Neural crest cell (in vitro differentiated cells): Measurements from ENCODE around the gene ARCN1. TPM values are rescaled to one million over a fixed set of nuclear protein-coding genes. Genes with fewer than 3 reads are reported as not detected.

ENCODE experiments used
- DNase-seq: peaks from one replicate; pipeline ENCODE4 v3.0.0; 2021; ENCODE audit warnings: low read depth, mixed read lengths, low spot score
- H3K27ac Mint-ChIP-seq: one replicate; pipeline ENCODE4 v1.8.0; 2021; ENCODE audit warnings: mild to moderate bottlenecking, mixed read lengths; ENCODE audit not compliant: unreplicated experiment
- H3K27me3 Mint-ChIP-seq: 2 replicates; pipeline ENCODE4 v1.8.0; 2021; ENCODE audit warnings: low read depth, mild to moderate bottlenecking, mixed read lengths
- H3K36me3 Mint-ChIP-seq: 2 replicates; pipeline ENCODE4 v1.8.0; 2021; ENCODE audit warnings: low read depth, mild to moderate bottlenecking, mixed read lengths
- H3K4me1 Mint-ChIP-seq: 2 replicates; pipeline ENCODE4 v1.8.0; 2021; ENCODE audit warnings: mixed read lengths
- H3K4me3 Mint-ChIP-seq: one replicate; pipeline ENCODE4 v1.8.0; 2021; ENCODE audit warnings: mild to moderate bottlenecking, mixed read lengths
- H3K9me3 Mint-ChIP-seq: 2 replicates; pipeline ENCODE4 v1.8.0; 2021; ENCODE audit warnings: mixed read lengths
- CTCF ChIP-seq: fragments of 200-600 bp; sonication (generic); conservative IDR thresholded peaks from 2 replicates; pipeline ENCODE4 v1.5.0; 2021; ENCODE audit warnings: antibody characterized with exemption, mild to moderate bottlenecking
- total RNA-seq: library from RNA; stranded (reverse); gene quantifications from 2 replicates; pipeline ENCODE4 v1.2.1, GENCODE V29; 2021

The ARCN1 gene
- total RNA-seq, 1 donor from 2014 or later, result 122 TPM

- no peak overlapping the region for H3K27ac Mint-ChIP-seq
- no peaks in the 10 kb centered on the region for H3K27me3 Mint-ChIP-seq
- no peaks in the 10 kb centered on the region for H3K9me3 Mint-ChIP-seq
- H3K36me3 Mint-ChIP-seq, result peaks cover 12% of the 10 kb centered on the region
- no peak for DNase-seq
- no peaks in the 10 kb centered on the region for H3K4me1 Mint-ChIP-seq
- TF ChIP-seq CTCF, result no peak
- no peak overlapping the region for H3K4me3 Mint-ChIP-seq
Measured at GRCh38 chr11:118641397-118642019, 69.3 kb downstream of the ARCN1 start.

DNA sequence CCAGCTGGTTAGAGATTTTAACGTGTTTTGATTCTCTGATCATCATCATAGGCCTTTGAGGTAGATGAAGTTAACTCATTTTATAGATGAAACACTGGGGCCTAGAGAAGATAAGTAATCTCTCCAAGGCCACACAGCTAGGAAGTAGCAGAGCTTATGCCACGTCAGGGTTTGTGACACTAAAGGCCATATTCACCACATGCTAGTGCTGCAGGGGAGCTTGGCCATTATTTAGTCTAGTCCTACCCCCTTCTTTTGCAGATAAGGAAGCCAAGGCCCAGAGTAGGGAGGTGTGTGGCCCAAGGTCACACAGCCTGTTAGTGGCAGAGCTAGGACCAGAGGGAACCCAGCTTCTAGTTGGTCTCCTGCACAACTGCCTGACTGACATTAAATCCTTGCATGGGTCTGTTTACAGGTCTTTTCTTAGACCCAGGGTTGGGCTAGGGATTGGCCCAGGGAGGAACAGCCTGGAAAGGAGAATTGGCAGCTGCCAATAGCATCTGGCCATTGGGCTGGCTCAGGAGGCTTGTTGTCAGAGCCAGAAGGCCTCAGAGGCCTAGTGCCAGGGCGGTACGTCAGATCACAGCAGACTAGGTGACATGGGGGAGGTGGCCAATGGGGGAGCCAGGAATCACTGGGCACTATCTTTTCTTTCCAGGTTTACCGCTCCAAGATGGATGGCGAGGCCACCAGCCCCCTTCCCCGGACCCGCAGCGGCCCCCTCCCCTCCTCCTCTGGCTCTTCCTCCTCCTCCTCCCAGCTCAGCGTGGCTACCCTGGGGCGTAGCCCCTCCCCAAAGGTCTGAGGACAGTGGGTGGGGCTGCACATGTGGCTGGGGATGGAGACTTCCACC is 71.2 kb downstream of the ARCN1 start:
- no peak for DNase-seq
- TF ChIP-seq CTCF, result no peak
- Mint-ChIP-seq H3K27ac (no peak overlapping the region), H3K9me3 (no peaks in the 10 kb centered on the region), H3K4me1 (no peaks in the 10 kb centered on the region), H3K4me3 (no peak overlapping the region), H3K27me3 (no peaks in the 10 kb centered on the region), H3K36me3 (peaks cover 10% of the 10 kb centered on the region)

- Mint-ChIP-seq H3K36me3 (peaks cover 10% of the 10 kb centered on the region), H3K4me3 (no peak overlapping the region), H3K27ac (no peak overlapping the region), H3K27me3 (no peaks in the 10 kb centered on the region), H3K9me3 (no peaks in the 10 kb centered on the region), H3K4me1 (no peaks in the 10 kb centered on the region)
- DNase-seq, result no peak
- TF ChIP-seq CTCF, result no peak
Measured at GRCh38 chr11:118643995-118644345, 71.8 kb downstream of the ARCN1 start.

GRCh38 chr11:118644496-118644895 is 72.3 kb downstream of the ARCN1 start:
- H3K9me3 Mint-ChIP-seq, result no peaks in the 10 kb centered on the region
- H3K4me3 Mint-ChIP-seq, result no peak overlapping the region
- peaks cover 10% of the 10 kb centered on the region for H3K36me3 Mint-ChIP-seq
- TF ChIP-seq CTCF, result no peak
- no peaks in the 10 kb centered on the region for H3K27me3 Mint-ChIP-seq
- no peak for DNase-seq
- no peaks in the 10 kb centered on the region for H3K4me1 Mint-ChIP-seq
- no peak overlapping the region for H3K27ac Mint-ChIP-seq

- H3K4me3 Mint-ChIP-seq, result no peak overlapping the region
Measured at GRCh38 chr11:118645066-118645715, 73.0 kb downstream of the ARCN1 start.

More at GRCh38 chr11:118645066-118645715, 73.0 kb downstream of the ARCN1 start:
- no peak for DNase-seq
- no peaks in the 10 kb centered on the region for H3K9me3 Mint-ChIP-seq
- no peaks in the 10 kb centered on the region for H3K4me1 Mint-ChIP-seq
- no peaks in the 10 kb centered on the region for H3K27me3 Mint-ChIP-seq
- peaks cover 8% of the 10 kb centered on the region for H3K36me3 Mint-ChIP-seq
- no peak for TF ChIP-seq CTCF
- no peak overlapping the region for H3K27ac Mint-ChIP-seq
